Mucosa of descending colon (tissue), 3 donors: Measurements from ENCODE around the gene TCN2. TPM values are rescaled to one million over a fixed set of nuclear protein-coding genes. Genes with fewer than 3 reads are reported as not detected.
"Not testable (repeated sequence)": the region's sequence is repeated elsewhere in the genome, so short reads cannot be mapped to it uniquely, and the experiment has no call there.

Experiments used
- ATAC-seq: fragments of 200-7000 bp; cut with Tn5 transposase; one replicate; pipeline ENCODE4 v1.9.1; 2020; ENCODE audit warnings: mild to moderate bottlenecking, moderate library complexity
- DNase-seq, 3 donors: peaks; one replicate each; pipeline ENCODE4 v3.0.0-alpha.2; 2020
- H3K36me3 ChIP-seq: fragments of 200-600 bp; one replicate; pipeline ENCODE4 v1.8.0; 2021; ENCODE audit warnings: low read depth, mild to moderate bottlenecking
- H3K4me1 ChIP-seq: fragments of 200-600 bp; one replicate; pipeline ENCODE4 v1.8.0; 2021; ENCODE audit warnings: low read depth, mild to moderate bottlenecking
- H3K4me3 ChIP-seq: fragments of 200-600 bp; one replicate; pipeline ENCODE4 v1.8.0; 2021; ENCODE audit warnings: mild to moderate bottlenecking
- H3K9me3 ChIP-seq: fragments of 200-600 bp; one replicate; pipeline ENCODE4 v1.8.0; 2021; ENCODE audit warnings: mild to moderate bottlenecking
- CTCF ChIP-seq: fragments of 200-600 bp; IDR thresholded peaks from one replicate; pipeline ENCODE4 v1.8.0; 2022; ENCODE audit warnings: antibody characterized with exemption, mild to moderate bottlenecking
- intact Hi-C, 2 donors: fragments of 100-400 bp; cut with DNase I in 1 of 2; cut with micrococcal nuclease in 1 of 2; formaldehyde crosslinking; loops; one replicate each; pipeline versions ENCODE4 v1.11.0 to v1.11.1; 2022; cut with DNase I, micrococcal nuclease
- total RNA-seq, 3 donors: library from RNA; stranded (reverse); fragmentation: NEBNext Ultra II Directional in 2 of 3; extraction: Animal tissue kit (Norgen Biotek cat#: 25700) in 2 of 3; gene quantifications; one replicate each; pipeline versions ENCODE4 v1.2.1 to v1.2.4, GENCODE V29; 2021 to 2023
- donor health status: DM: no; HTN: no; CAD: no; lungs with moderate emphysema.
- donor health status: DM: no; HTN: no; CAD: no.
- donor health status: DM: no; HTN: yes; CAD: no.

TCN2 gene
- total RNA-seq, 3 donors from 2014 or later = 23.3 to 43.7 (median 40.2) TPM

- H3K4me1 ChIP-seq = peaks cover 11% of the 10 kb centered on the region
- H3K36me3 ChIP-seq = peaks cover 11% of the 10 kb centered on the region
- no peaks in the 10 kb centered on the region for H3K9me3 ChIP-seq
- peak; percentile 99 for ATAC-seq
- H3K4me3 ChIP-seq = peak within 1 kb of the TSS; percentile 65
- TF ChIP-seq CTCF = no peak
- peak; percentile 94 to 98 (median 95) for DNase-seq
- intact Hi-C loops = no loop called here
These were observed 15.2 kb upstream of the TCN2 start, which contains the start of gene PES1 for GRCh38 chr22:30591588-30592359. TSS of gene PES1 (minus strand) at chr22:30591910. CDS start at chr22:30591833, 77 bp downstream.

- H3K36me3 ChIP-seq, intact Hi-C loops, ATAC-seq, H3K9me3 ChIP-seq, H3K4me3 ChIP-seq, DNase-seq: not testable (repeated sequence)
- peaks cover 11% of the 10 kb centered on the region for H3K4me1 ChIP-seq
These were observed 14.6 kb upstream of the TCN2 start for GRCh38 chr22:30592360-30592713.

- no peak overlapping the region for H3K4me3 ChIP-seq
- DNase-seq (no peak), ATAC-seq (no peak)
- H3K36me3 ChIP-seq = no peaks in the 10 kb centered on the region
- no peaks in the 10 kb centered on the region for H3K9me3 ChIP-seq
- no peak for TF ChIP-seq CTCF
- intact Hi-C loops = no loop called here
- no peaks in the 10 kb centered on the region for H3K4me1 ChIP-seq
These were observed 10.8 kb upstream of the TCN2 start for GRCh38 chr22:30596199-30596598.

DNA sequence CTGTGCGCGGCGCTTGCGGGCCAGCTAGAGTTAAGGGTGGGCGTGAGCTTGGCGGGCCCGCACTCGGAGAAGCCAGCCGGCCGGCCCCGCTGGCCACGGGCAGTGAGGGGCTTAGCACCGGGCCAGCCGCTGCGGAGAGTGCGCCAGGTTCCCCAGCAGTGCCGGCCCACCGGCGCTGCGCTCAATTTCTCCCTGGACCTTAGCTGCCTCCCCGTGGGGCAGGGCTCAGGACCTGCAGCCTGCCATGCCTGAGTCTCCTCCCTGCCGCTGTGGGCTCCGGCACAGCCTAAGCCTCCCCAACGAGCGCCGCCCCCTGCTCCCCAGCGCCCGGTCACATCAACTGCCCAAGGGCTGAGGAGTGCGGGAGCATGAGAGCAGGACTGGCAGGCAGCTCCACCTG lies 10.1 kb upstream of the TCN2 start:
- no peak for DNase-seq
- no peak overlapping the region for H3K4me3 ChIP-seq
- ATAC-seq = no peak
- peaks cover 3% of the 10 kb centered on the region for H3K4me1 ChIP-seq
- no peaks in the 10 kb centered on the region for H3K36me3 ChIP-seq
- intact Hi-C loops = no loop called here
- H3K9me3 ChIP-seq = no peaks in the 10 kb centered on the region
- TF ChIP-seq CTCF = no peak

- no peaks in the 10 kb centered on the region for H3K9me3 ChIP-seq
- DNase-seq = no peak
- intact Hi-C loops = no loop called here
These were observed 8.0 kb upstream of the TCN2 start for GRCh38 chr22:30598986-30599385.

More at GRCh38 chr22:30598986-30599385, 8.0 kb upstream of the TCN2 start:
- Histone ChIP-seq H3K36me3 (no peaks in the 10 kb centered on the region), H3K4me1 (peaks cover 11% of the 10 kb centered on the region), H3K4me3 (no peak overlapping the region)
- ATAC-seq = no peak
- no peak for TF ChIP-seq CTCF
